Ectodermal cell (in vitro differentiated cells): ENCODE results near the gene ANKRD13A.
"Not testable (repeated sequence)": the region's sequence is repeated elsewhere in the genome, so short reads cannot be mapped to it uniquely, and the experiment has no call there.

Experiments used
- H3K27ac ChIP-seq: 2 replicates; pipeline ENCODE4 v1.7.0; 2013; ENCODE audit warnings: mild to moderate bottlenecking, low read depth, low read length; ENCODE audit not compliant: insufficient read depth, poor library complexity, severe bottlenecking
- H3K27me3 ChIP-seq: 2 replicates; pipeline ENCODE4 v1.7.0; 2013; ENCODE audit warnings: mild to moderate bottlenecking, low read length; ENCODE audit not compliant: insufficient read depth, control insufficient read depth, poor library complexity, severe bottlenecking
- H3K36me3 ChIP-seq: one replicate; pipeline ENCODE4 v1.7.0; 2013; ENCODE audit warnings: low read length; ENCODE audit not compliant: control insufficient read depth, insufficient read depth
- H3K4me1 ChIP-seq: one replicate; pipeline ENCODE4 v1.7.0; 2013; ENCODE audit warnings: low read length; ENCODE audit not compliant: control insufficient read depth, insufficient read depth
- H3K4me3 ChIP-seq: 2 replicates; pipeline ENCODE4 v1.7.0; 2013; ENCODE audit warnings: low read depth, low read length, control low read depth; ENCODE audit not compliant: insufficient read depth
- H3K9me3 ChIP-seq: 2 replicates; pipeline ENCODE4 v1.7.0; 2013; ENCODE audit warnings: mild to moderate bottlenecking, low read length, moderate library complexity; ENCODE audit not compliant: control insufficient read depth
- WGBS, 2 experiments: methylation state at CpG; one replicate each; pipeline ENCODE4 v1.1.7; 2013; ENCODE audit warnings: missing lambda C conversion rate in 2 of 2; 5-methylcytosine and 5-hydroxymethylcytosine counted together

Gene ANKRD13A

GRCh38 chr12:110046451-110047187 lies 47.4 kb downstream of the ANKRD13A start:
- H3K4me1 ChIP-seq = peaks cover 7% of the 10 kb centered on the region
- no peak overlapping the region for H3K27ac ChIP-seq
- H3K9me3 ChIP-seq = no peaks in the 10 kb centered on the region
- H3K36me3 ChIP-seq = no peaks in the 10 kb centered on the region
- no peaks in the 10 kb centered on the region for H3K27me3 ChIP-seq
- H3K4me3 ChIP-seq = no peak overlapping the region
- whole genome bisulfite sequencing, 2 experiments = 95 to 96% methylated on average over 8 of the region's 8 CpGs

- H3K27me3 ChIP-seq = no peaks in the 10 kb centered on the region
- peak overlapping the region; percentile 89 for H3K4me3 ChIP-seq
- 86% methylated on average over 14 of the region's 14 CpGs for WGBS, 2 experiments
- no peaks in the 10 kb centered on the region for H3K36me3 ChIP-seq
- H3K4me1 ChIP-seq = peaks cover 7% of the 10 kb centered on the region
- H3K27ac ChIP-seq = no peak overlapping the region
- H3K9me3 ChIP-seq = no peaks in the 10 kb centered on the region
Observed at GRCh38 chr12:110047297-110047940, 48.2 kb downstream of the ANKRD13A start.

GRCh38 chr12:110048242-110049027 lies 49.2 kb downstream of the ANKRD13A start, which contains the start of gene C12orf76:
Gene C12orf76, minus strand, starts transcription at chr12:110048522. Its CDS starts 27 bp downstream, at chr12:110048495.
- 5% methylated on average over 47 of the region's 47 CpGs for WGBS, 2 experiments
- Histone ChIP-seq H3K27me3 (no peaks in the 10 kb centered on the region), H3K27ac (no peak within 1 kb of the TSS), H3K9me3 (no peaks in the 10 kb centered on the region), H3K4me3 (peak within 1 kb of the TSS; percentile 89), H3K4me1 (peaks cover 7% of the 10 kb centered on the region), H3K36me3 (no peaks in the 10 kb centered on the region)

- not testable (repeated sequence) for H3K27ac ChIP-seq, H3K9me3 ChIP-seq, H3K27me3 ChIP-seq, H3K36me3 ChIP-seq, H3K4me1 ChIP-seq
- 89 to 91% methylated on average over 10 to 11 of the region's 11 CpGs for WGBS, 2 experiments
- peak overlapping the region; percentile 89 for H3K4me3 ChIP-seq
Observed at GRCh38 chr12:110049034-110049433, 49.8 kb downstream of the ANKRD13A start.

GRCh38 chr12:110049666-110050065 lies 50.4 kb downstream of the ANKRD13A start:
- not testable (repeated sequence) for H3K36me3 ChIP-seq, H3K4me1 ChIP-seq, H3K27ac ChIP-seq, H3K9me3 ChIP-seq, H3K27me3 ChIP-seq, H3K4me3 ChIP-seq
- 95 to 96% methylated on average over 9 of the region's 9 CpGs for WGBS, 2 experiments

GRCh38 chr12:110050927-110051326 lies 51.7 kb downstream of the ANKRD13A start:
- no peak overlapping the region for H3K27ac ChIP-seq
- 85 to 94% methylated on average over 6 of the region's 6 CpGs for WGBS, 2 experiments
- H3K36me3 ChIP-seq = no peaks in the 10 kb centered on the region
- H3K27me3 ChIP-seq = no peaks in the 10 kb centered on the region
- H3K4me1 ChIP-seq = peaks cover 7% of the 10 kb centered on the region
- H3K4me3 ChIP-seq = no peak overlapping the region
- no peaks in the 10 kb centered on the region for H3K9me3 ChIP-seq

GRCh38 chr12:110055375-110056352 lies 56.4 kb downstream of the ANKRD13A start:
- H3K36me3 ChIP-seq, H3K4me3 ChIP-seq, H3K27ac ChIP-seq, H3K27me3 ChIP-seq, H3K4me1 ChIP-seq, H3K9me3 ChIP-seq: not testable (repeated sequence)
- 76 to 80% methylated on average over 11 of the region's 11 CpGs for WGBS, 2 experiments

GRCh38 chr12:110056643-110057042 lies 57.4 kb downstream of the ANKRD13A start:
- WGBS, 2 experiments = 87 to 91% methylated on average over 3 of the region's 3 CpGs
- not testable (repeated sequence) for H3K36me3 ChIP-seq, H3K4me1 ChIP-seq, H3K27me3 ChIP-seq, H3K9me3 ChIP-seq, H3K4me3 ChIP-seq, H3K27ac ChIP-seq

- Histone ChIP-seq H3K9me3 (no peaks in the 10 kb centered on the region), H3K4me1 (no peaks in the 10 kb centered on the region), H3K4me3 (no peak overlapping the region), H3K36me3 (no peaks in the 10 kb centered on the region), H3K27ac (no peak overlapping the region), H3K27me3 (peaks cover 4% of the 10 kb centered on the region)
- 95 to 97% methylated on average over 8 to 9 of the region's 9 CpGs for WGBS, 2 experiments
Observed at GRCh38 chr12:110058875-110059615, 59.8 kb downstream of the ANKRD13A start.
